Measurements from ENCODE around the gene TJAP1. TPM values are rescaled to one million over a fixed set of nuclear protein-coding genes. Genes with fewer than 3 reads are reported as not detected.

The TJAP1 gene, protein sequence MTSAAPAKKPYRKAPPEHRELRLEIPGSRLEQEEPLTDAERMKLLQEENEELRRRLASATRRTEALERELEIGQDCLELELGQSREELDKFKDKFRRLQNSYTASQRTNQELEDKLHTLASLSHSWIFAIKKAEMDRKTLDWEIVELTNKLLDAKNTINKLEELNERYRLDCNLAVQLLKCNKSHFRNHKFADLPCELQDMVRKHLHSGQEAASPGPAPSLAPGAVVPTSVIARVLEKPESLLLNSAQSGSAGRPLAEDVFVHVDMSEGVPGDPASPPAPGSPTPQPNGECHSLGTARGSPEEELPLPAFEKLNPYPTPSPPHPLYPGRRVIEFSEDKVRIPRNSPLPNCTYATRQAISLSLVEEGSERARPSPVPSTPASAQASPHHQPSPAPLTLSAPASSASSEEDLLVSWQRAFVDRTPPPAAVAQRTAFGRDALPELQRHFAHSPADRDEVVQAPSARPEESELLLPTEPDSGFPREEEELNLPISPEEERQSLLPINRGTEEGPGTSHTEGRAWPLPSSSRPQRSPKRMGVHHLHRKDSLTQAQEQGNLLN
- total RNA-seq = 24.1 TPM
- long read RNA-seq, partial matches to known transcripts = 2 of 37 reads
- long read RNA-seq, other reads (novel, unspliced or antisense) = 32 of 37 reads

DNA sequence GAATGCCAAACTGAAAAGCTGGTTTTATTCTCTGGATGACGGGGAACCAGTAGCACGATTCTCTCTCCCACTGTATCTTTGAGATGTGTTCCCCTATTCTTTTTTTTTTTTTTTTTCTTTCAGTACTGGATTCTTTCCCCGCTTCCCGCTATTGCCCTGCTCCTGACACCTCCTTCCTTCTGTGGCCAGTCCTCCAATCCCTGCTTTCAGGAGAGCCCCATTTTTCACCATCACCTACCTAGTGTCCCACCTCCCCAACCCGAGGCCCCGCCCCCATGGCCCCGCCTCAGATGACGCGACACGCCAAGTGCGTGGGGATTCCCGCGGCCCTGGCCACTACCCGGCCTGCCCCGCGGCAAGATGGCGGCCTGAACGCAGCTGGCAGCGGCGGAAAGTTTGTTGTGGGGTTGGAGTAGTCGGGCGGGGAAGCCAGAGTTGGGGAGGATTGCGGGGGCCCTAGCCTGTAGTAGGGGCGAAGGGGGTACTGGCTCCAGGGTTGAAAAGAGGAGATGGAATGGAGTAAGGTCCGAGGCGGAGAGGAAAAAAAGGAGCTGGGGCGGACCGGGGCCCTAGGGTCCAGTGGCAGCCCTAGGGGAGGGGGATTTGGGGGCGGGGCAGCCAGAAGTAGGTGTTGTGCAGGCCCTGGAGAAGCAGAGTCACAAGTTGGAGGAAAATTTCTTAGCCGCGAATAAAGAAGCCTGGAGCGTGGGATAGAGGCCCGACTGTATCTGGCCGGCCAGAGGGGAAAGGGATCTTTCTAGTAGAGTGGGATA is at the start of gene TJAP1:
TJAP1 (plus strand) TSS at position 336 of the 773 bp plus-strand sequence. CDS start 21,432 bp downstream, outside the sequence.
- DNase-seq = peak; percentile 94
- intact Hi-C loops (cut with micrococcal nuclease) = no loop called here
- TF ChIP-seq, protein P1, sequence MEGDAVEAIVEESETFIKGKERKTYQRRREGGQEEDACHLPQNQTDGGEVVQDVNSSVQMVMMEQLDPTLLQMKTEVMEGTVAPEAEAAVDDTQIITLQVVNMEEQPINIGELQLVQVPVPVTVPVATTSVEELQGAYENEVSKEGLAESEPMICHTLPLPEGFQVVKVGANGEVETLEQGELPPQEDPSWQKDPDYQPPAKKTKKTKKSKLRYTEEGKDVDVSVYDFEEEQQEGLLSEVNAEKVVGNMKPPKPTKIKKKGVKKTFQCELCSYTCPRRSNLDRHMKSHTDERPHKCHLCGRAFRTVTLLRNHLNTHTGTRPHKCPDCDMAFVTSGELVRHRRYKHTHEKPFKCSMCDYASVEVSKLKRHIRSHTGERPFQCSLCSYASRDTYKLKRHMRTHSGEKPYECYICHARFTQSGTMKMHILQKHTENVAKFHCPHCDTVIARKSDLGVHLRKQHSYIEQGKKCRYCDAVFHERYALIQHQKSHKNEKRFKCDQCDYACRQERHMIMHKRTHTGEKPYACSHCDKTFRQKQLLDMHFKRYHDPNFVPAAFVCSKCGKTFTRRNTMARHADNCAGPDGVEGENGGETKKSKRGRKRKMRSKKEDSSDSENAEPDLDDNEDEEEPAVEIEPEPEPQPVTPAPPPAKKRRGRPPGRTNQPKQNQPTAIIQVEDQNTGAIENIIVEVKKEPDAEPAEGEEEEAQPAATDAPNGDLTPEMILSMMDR (IDR thresholded peaks at IDR 0.05; ENCODE audit: borderline replicate concordance) = no peak
- peak within 1 kb of the TSS; percentile 83 for H3K27ac ChIP-seq (replicated peaks)
- H3K9me3 ChIP-seq (replicated peaks) = no peaks in the 10 kb centered on the region
- H3K4me1 ChIP-seq = peaks cover 60% of the 10 kb centered on the region
- peak within 1 kb of the TSS; percentile 77 for H3K4me3 ChIP-seq
- no peaks in the 10 kb centered on the region for H3K27me3 ChIP-seq (ENCODE audit: low read depth)
- peaks cover 2% of the 10 kb centered on the region for H3K36me3 ChIP-seq

DNA sequence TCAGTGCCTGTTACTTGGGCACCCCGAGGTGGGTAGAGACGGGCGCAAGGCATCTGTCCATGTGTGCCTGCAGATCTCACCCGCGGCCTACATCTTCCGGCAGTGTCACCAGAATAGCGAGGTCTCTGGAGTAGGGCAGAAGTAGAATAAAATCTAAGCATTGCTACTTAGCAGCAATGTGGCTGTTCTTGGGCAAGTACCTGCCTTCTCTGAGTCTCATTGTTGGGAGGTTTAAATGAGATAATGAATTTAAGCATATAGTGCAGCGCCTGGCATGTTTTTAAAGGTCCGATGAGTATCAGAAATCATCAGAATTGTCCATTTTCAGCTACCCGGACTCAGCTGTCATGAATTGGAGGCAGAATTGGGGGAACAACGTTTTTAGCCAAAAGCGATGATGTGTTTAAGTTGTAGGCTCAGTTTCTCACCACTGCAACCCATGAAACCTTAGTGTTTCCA is 49.2 kb upstream of the TJAP1 start:
- H3K36me3 ChIP-seq = peaks cover 14% of the 10 kb centered on the region
- no peaks in the 10 kb centered on the region for H3K9me3 ChIP-seq (replicated peaks)
- H3K4me1 ChIP-seq = peaks cover 32% of the 10 kb centered on the region
- TF ChIP-seq, protein P1 (IDR thresholded peaks at IDR 0.05; ENCODE audit: borderline replicate concordance) = no peak
- H3K27ac ChIP-seq (replicated peaks) = peak overlapping the region; percentile 92
- H3K27me3 ChIP-seq (ENCODE audit: low read depth) = no peaks in the 10 kb centered on the region
- intact Hi-C loops (cut with micrococcal nuclease) = no loop called here
- peak overlapping the region; percentile 96 for H3K4me3 ChIP-seq
- DNase-seq = no peak

DNA sequence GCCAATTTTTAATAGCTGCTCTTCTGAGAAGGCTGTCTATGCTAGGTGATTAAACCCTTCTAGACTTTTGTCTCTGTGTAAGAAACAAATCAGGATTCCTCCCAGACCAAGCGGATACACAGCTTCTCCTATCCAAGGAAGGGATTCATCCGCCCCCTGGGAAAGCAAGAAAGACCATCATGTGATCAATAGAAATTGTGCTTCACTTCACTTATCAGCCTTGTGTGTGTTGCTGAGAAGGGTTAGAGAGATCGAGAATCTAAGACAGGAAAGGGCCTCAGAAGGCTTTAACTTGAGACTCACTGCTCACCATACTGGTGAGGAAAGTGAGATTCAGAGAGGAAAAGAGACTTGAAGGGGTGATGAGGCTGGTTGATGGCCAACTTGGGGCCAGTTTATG is 48.5 kb upstream of the TJAP1 start:
- Histone ChIP-seq H3K36me3 (peaks cover 21% of the 10 kb centered on the region), H3K4me3 (peak overlapping the region; percentile 96), H3K4me1 (peaks cover 39% of the 10 kb centered on the region), H3K27ac (replicated peaks) (peak overlapping the region; percentile 92), H3K27me3 (ENCODE audit: low read depth) (no peaks in the 10 kb centered on the region), H3K9me3 (replicated peaks) (no peaks in the 10 kb centered on the region)
- intact Hi-C loops (cut with micrococcal nuclease) = no loop called here
- TF ChIP-seq, protein P1 (IDR thresholded peaks at IDR 0.05; ENCODE audit: borderline replicate concordance) = no peak
- no peak for DNase-seq

DNA sequence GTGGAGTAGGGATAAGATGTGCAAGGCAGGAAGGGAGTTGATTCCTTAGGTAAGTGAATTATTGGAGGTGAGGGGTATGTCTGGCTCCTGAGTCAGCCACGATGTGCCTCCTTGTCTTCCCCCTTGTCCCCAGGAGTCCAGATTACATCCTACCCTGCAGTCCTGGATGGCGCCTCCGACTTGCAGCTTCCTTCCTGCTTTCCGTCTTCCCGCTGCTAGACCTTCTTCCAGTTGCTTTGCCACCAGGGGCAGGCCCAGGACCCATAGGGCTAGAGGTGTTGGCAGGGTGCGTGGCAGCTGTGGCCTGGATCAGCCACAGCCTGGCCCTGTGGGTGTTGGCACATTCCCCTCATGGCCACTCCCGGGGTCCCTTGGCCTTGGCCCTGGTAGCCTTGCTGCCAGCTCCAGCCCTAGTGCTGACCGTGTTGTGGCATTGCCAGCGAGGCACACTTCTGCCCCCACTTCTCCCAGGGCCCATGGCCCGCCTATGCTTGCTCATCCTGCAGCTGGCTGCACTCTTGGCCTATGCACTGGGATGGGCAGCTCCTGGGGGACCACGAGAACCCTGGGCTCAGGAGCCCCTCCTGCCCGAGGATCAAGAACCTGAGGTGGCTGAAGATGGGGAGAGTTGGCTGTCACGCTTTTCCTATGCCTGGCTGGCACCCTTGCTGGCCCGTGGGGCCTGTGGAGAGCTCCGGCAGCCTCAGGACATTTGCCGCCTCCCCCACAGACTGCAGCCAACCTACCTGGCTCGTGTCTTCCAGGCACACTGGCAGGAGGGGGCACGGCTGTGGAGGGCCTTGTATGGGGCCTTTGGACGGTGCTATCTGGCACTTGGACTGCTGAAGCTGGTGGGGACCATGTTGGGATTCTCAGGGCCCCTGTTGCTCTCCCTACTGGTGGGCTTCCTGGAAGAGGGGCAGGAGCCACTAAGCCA is 45.1 kb upstream of the TJAP1 start:
- Histone ChIP-seq H3K4me1 (peaks cover 69% of the 10 kb centered on the region), H3K27ac (replicated peaks) (no peak overlapping the region), H3K36me3 (peaks cover 21% of the 10 kb centered on the region), H3K9me3 (replicated peaks) (no peaks in the 10 kb centered on the region), H3K27me3 (ENCODE audit: low read depth) (no peaks in the 10 kb centered on the region), H3K4me3 (no peak overlapping the region)
- TF ChIP-seq, protein P1 (IDR thresholded peaks at IDR 0.05; ENCODE audit: borderline replicate concordance) = no peak
- DNase-seq = no peak
- intact Hi-C loops (cut with micrococcal nuclease) = no loop called here

All from left ventricle myocardium inferior (tissue), 1 donor.